ENCODE measurements around the gene SLC44A4. TPM values are rescaled to one million over a fixed set of nuclear protein-coding genes. Genes with fewer than 3 reads are reported as not detected.

Gene SLC44A4
- total RNA-seq, 1 donor from 2014 or later: 5.9 TPM

DNA sequence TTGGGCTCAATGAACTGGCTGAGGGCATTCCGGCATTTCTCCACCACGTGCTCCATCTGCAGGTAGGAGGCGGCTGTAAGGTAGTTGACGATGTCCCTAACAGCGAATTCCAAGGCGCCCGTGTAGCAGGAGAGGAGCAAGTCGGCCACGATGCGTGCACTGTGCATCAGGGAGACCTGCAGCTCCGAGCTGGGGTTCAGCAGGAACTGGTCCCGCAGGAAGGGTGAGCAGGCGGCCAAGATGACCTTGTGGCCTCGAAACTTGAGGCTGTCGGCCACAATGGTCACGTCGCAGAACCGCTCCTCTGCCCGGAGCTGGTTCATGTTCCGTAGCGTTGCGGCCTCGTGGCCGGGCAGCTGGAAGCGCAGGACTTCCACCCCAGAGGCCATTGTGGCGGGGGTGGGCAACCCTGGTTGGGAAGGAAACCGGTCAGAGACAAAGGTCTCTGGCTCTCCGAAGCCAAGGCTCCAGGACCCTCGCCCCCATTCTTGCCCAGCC lies 22.2 kb upstream of the SLC44A4 start:
- H3K4me3 ChIP-seq: peak overlapping the region; percentile 54 to 76
- peaks cover 49% of the 10 kb centered on the region for H3K4me1 ChIP-seq
- H3K27ac ChIP-seq: peak overlapping the region; percentile 84
- no peaks in the 10 kb centered on the region for H3K27me3 ChIP-seq
- intact Hi-C loops (cut with DNase I): loop anchor here (5.0 kb wide), 1 partner anchor 46 kb away; the partner anchor contains the start of gene CFB
- peaks cover 0 to 3% of the 10 kb centered on the region in 2 donors for H3K36me3 ChIP-seq
- TF ChIP-seq, protein P1, sequence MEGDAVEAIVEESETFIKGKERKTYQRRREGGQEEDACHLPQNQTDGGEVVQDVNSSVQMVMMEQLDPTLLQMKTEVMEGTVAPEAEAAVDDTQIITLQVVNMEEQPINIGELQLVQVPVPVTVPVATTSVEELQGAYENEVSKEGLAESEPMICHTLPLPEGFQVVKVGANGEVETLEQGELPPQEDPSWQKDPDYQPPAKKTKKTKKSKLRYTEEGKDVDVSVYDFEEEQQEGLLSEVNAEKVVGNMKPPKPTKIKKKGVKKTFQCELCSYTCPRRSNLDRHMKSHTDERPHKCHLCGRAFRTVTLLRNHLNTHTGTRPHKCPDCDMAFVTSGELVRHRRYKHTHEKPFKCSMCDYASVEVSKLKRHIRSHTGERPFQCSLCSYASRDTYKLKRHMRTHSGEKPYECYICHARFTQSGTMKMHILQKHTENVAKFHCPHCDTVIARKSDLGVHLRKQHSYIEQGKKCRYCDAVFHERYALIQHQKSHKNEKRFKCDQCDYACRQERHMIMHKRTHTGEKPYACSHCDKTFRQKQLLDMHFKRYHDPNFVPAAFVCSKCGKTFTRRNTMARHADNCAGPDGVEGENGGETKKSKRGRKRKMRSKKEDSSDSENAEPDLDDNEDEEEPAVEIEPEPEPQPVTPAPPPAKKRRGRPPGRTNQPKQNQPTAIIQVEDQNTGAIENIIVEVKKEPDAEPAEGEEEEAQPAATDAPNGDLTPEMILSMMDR (IDR thresholded peaks at IDR 0.05): no peak
- TF ChIP-seq POLR2AphosphoS5 (IDR thresholded peaks at IDR 0.05; ENCODE audit: insufficient read depth in 1 of 2, low read depth in 1 of 2): peak in 1 of 2 donors; percentile 53
- no peak for TF ChIP-seq POLR2A (IDR thresholded peaks at IDR 0.05)
- DNase-seq (ENCODE audit: extremely low spot score in 2 of 2): no peak
- H3K9me3 ChIP-seq: no peaks in the 10 kb centered on the region

DNA sequence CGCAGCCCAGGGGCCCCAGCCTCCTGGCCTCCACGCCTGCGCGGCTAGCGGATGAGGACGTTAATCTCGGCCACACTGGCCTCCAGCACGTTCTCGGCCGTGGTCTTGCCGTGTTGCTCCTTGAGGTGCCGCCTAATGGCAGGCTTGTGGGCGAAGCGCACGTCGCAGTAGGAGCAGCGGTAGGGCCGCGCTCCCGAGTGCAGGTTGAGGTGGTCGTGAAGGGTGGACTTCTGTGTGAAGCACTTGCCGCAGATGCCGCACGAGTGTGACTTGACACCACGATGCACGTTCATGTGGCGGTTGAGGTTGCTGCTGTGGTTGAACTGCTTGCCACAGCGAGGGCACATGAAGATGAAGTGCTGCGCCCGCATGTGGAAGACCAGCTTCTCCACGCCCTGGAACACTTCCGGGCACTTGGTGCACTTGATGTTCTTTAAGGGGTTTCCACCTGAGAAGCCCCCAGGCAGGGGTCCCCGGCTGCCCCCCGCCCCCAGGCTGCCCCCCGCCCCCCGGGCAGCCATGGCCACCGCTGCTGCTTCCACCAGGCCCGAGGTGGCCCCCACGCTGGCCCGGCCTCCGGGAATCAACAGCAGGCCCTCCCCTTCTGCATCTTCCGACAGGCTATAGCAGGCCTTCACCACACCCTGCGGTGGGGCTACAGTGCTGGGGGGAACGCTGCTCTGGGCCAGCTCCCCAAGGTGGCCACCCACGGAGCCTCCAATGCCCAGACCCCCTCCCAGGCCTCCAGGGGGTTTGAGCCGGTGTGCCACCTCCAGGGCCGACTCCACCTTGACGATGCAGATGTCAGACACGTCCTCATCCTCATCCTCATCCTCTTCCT lies 21.3 kb upstream of the SLC44A4 start:
- Histone ChIP-seq H3K4me1 (peaks cover 50% of the 10 kb centered on the region), H3K36me3 (peaks cover 0 to 5% of the 10 kb centered on the region in 2 donors), H3K27me3 (no peaks in the 10 kb centered on the region), H3K9me3 (no peaks in the 10 kb centered on the region), H3K4me3 (no peak overlapping the region), H3K27ac (peak overlapping the region; percentile 84)
- intact Hi-C loops (cut with DNase I): loop anchor here (5.0 kb wide), 1 partner anchor 47 kb away; the partner anchor contains the start of gene CFB
- no peak for DNase-seq (ENCODE audit: extremely low spot score in 2 of 2)
- TF ChIP-seq, protein P1 (IDR thresholded peaks at IDR 0.05): no peak
- TF ChIP-seq POLR2AphosphoS5 (IDR thresholded peaks at IDR 0.05; ENCODE audit: insufficient read depth in 1 of 2, low read depth in 1 of 2): no peak
- TF ChIP-seq POLR2A (IDR thresholded peaks at IDR 0.05): no peak

DNA sequence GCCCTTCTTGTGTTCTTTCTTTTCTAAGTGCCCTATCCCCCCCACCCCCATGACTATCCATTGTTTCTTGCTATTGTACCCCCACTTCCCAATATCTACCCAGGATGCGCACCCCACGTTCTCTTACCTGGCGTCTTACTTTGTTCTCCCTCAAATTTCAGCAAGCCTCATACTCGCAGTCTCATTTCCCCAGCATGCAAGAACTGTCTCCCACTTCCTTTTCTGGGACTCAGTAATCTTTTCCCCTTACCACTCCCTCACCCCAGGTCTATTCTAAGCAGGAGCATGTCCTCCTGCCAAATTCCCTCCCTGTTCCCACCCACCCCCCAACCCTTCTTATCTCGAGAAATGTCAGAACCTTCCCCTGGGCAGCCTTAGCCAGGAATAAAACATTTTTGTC lies 20.4 kb upstream of the SLC44A4 start:
- intact Hi-C loops (cut with DNase I): no loop called here
- H3K36me3 ChIP-seq: peaks cover 0 to 14% of the 10 kb centered on the region in 2 donors
- H3K27ac ChIP-seq: peak overlapping the region; percentile 97
- no peaks in the 10 kb centered on the region for H3K27me3 ChIP-seq
- H3K9me3 ChIP-seq: no peaks in the 10 kb centered on the region
- no peak for DNase-seq (ENCODE audit: extremely low spot score in 2 of 2)
- peaks cover 50% of the 10 kb centered on the region for H3K4me1 ChIP-seq
- no peak overlapping the region for H3K4me3 ChIP-seq
- TF ChIP-seq, protein P1 (IDR thresholded peaks at IDR 0.05): no peak
- TF ChIP-seq POLR2A (IDR thresholded peaks at IDR 0.05) (no peak), POLR2AphosphoS5 (IDR thresholded peaks at IDR 0.05; ENCODE audit: insufficient read depth in 1 of 2, low read depth in 1 of 2) (no peak)

DNA sequence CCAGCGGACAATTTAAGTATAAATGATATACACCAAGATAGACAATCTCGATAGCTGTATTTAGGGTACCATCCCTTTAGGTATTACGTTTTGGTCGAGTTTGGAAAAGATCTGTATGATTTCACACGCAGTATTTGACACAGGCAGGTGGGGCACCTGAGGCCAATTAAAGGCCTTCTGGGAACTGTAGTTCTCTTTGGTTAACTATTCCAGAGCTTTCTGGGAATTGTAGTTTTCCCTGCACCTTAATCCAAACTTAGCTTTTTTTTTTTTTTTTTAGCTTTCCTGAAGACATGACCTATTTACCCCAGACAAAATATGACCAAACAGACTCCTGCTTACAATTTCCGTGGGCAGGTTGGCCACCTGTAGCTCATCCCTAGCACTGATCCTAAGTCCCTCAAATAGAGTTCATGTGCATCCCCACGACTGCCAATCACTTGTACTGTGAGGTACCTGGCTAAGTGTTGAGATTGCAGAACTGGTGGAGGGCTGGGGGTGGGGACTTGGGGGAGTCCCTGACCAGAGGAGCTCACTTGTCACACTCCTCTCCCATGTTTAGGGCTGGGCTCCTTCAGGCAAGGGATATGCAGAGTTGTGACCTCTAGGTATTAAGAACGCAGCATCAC lies 19.7 kb upstream of the SLC44A4 start:
- Histone ChIP-seq H3K9me3 (no peaks in the 10 kb centered on the region), H3K4me3 (peak overlapping the region; percentile 87 to 99), H3K27ac (peak overlapping the region; percentile 97), H3K36me3 (peaks cover 0 to 21% of the 10 kb centered on the region in 2 donors), H3K27me3 (no peaks in the 10 kb centered on the region), H3K4me1 (peaks cover 50% of the 10 kb centered on the region)
- intact Hi-C loops (cut with DNase I): no loop called here
- DNase-seq (ENCODE audit: extremely low spot score in 2 of 2): no peak
- peak in 1 of 2 donors; percentile 87 for TF ChIP-seq POLR2AphosphoS5 (IDR thresholded peaks at IDR 0.05; ENCODE audit: insufficient read depth in 1 of 2, low read depth in 1 of 2)
- TF ChIP-seq, protein P1 (IDR thresholded peaks at IDR 0.05): no peak

Measured in vagina (tissue), 2 donors.